PC-3 (cell line): ENCODE data around the gene PRR36. TPM values are rescaled to one million over a fixed set of nuclear protein-coding genes. Genes with fewer than 3 reads are reported as not detected.

Experiments used
- ATAC-seq: fragments of 200-7000 bp; cut with Tn5 transposase; 2 replicates; pipeline ENCODE4 v1.9.1; 2020; ENCODE audit warnings: mild to moderate bottlenecking, moderate library complexity
- BruUV-seq: library from RNA; stranded (reverse); fragments of 400-500 nt; replicated peaks from 2 replicates; lab custom pipeline; 2021; lab: Mats Ljungman, UMichigan
- CTCF ChIA-PET: fragments of 300-600 bp; sonication (Branson Sonifier 250); formaldehyde crosslinking; loops from one replicate; lab custom pipeline; 2022; ENCODE audit warnings: antibody characterized with exemption; lab: Charles Lee
- POLR2A ChIA-PET: fragments of 300-600 bp; sonication (Branson Sonifier 250); formaldehyde crosslinking; loops from one replicate; lab custom pipeline; 2022; ENCODE audit warnings: antibody characterized with exemption; ENCODE audit not compliant: unreplicated experiment; lab: Charles Lee
- DNase-seq: peaks from one replicate; pipeline ENCODE4 v3.0.0-alpha.2; 2015
- H2AFZ ChIP-seq: fragments of 300-600 bp; sonication (generic); 2 replicates; pipeline ENCODE4 v1.6.0; 2016; ENCODE audit warnings: antibody characterized with exemption, low read length
- H3F3A ChIP-seq: fragments of 300-600 bp; sonication (generic); one replicate; pipeline ENCODE4 v1.6.0; 2017; ENCODE audit warnings: antibody characterized with exemption, low read length, control low read depth, mild to moderate bottlenecking; ENCODE audit not compliant: unreplicated experiment
- H3K27ac ChIP-seq: fragments of 300-600 bp; sonication (generic); 2 replicates; pipeline ENCODE4 v1.5.1; 2016; ENCODE audit warnings: mild to moderate bottlenecking, low read length
- H3K27me3 ChIP-seq: fragments of 300-600 bp; sonication (generic); 2 replicates; pipeline ENCODE4 v1.6.1; 2016; ENCODE audit warnings: low read length, mixed read lengths
- H3K36me3 ChIP-seq: fragments of 300-600 bp; sonication (generic); 2 replicates; pipeline ENCODE4 v1.6.1; 2016; ENCODE audit warnings: low read depth, mixed run types, low read length, mixed read lengths
- H3K4me1 ChIP-seq: fragments of 300-600 bp; sonication (generic); 2 replicates; pipeline ENCODE4 v1.5.1; 2016; ENCODE audit warnings: low read length; ENCODE audit not compliant: insufficient read depth
- H3K4me2 ChIP-seq: fragments of 300-600 bp; sonication (generic); 2 replicates; pipeline ENCODE4 v1.6.0; 2016; ENCODE audit warnings: low read length
- H3K4me3 ChIP-seq: fragments of 300-600 bp; sonication (generic); 2 replicates; pipeline ENCODE4 v1.5.1; 2016; ENCODE audit warnings: mild to moderate bottlenecking, low read length, mixed read lengths
- H3K79me2 ChIP-seq: fragments of 300-600 bp; sonication (generic); 2 replicates; pipeline ENCODE4 v1.6.1; 2017; ENCODE audit warnings: low read length, mixed read lengths
- H3K9ac ChIP-seq: fragments of 300-600 bp; sonication (generic); 2 replicates; pipeline ENCODE4 v1.6.0; 2016; ENCODE audit warnings: mild to moderate bottlenecking, low read length
- H3K9me2 ChIP-seq: fragments of 300-600 bp; sonication (generic); replicated peaks from 2 replicates; pipeline ENCODE4 v1.6.1; 2016; ENCODE audit warnings: mixed run types, low read length, mixed read lengths
- H3K9me3 ChIP-seq: fragments of 300-600 bp; sonication (generic); 2 replicates; pipeline ENCODE4 v1.6.1; 2016; ENCODE audit warnings: low read length, mixed read lengths
- H4K20me1 ChIP-seq: fragments of 300-600 bp; sonication (generic); 2 replicates; pipeline ENCODE4 v1.6.1; 2016; ENCODE audit warnings: low read length, mixed read lengths
- EZH2 ChIP-seq: fragments of 300-600 bp; sonication (generic); IDR thresholded peaks from one replicate; pipeline ENCODE4 v1.6.1; 2017; ENCODE audit warnings: antibody characterized with exemption, mild to moderate bottlenecking, low read length; ENCODE audit not compliant: unreplicated experiment
- EZH2phosphoT487 ChIP-seq: fragments of 300-600 bp; sonication (generic); IDR thresholded peaks from 2 replicates; pipeline ENCODE4 v1.6.1; 2018; ENCODE audit warnings: mild to moderate bottlenecking, antibody characterized with exemption, low read length, borderline replicate concordance
- intact Hi-C: fragments of 100-400 bp; cut with micrococcal nuclease; formaldehyde crosslinking; loops from 2 replicates; pipeline ENCODE4 v1.9.0; 2023
- total RNA-seq: library from RNA; depleted of rRNA; stranded (reverse); fragments of >200 nt; gene quantifications from 2 replicates; pipeline ENCODE4 v1.2.3, GENCODE V29; 2014
- TF ChIP-seq, protein P1 (sequence below): fragments of 300-600 bp; sonication (generic); conservative IDR thresholded peaks from 2 replicates; pipeline ENCODE4 v1.5.1; 2017; ENCODE audit warnings: antibody characterized with exemption, low read depth, mild to moderate bottlenecking, low read length

The PRR36 gene
- total RNA-seq, 1 experiment from 2014 or later = 2.5 TPM

DNA sequence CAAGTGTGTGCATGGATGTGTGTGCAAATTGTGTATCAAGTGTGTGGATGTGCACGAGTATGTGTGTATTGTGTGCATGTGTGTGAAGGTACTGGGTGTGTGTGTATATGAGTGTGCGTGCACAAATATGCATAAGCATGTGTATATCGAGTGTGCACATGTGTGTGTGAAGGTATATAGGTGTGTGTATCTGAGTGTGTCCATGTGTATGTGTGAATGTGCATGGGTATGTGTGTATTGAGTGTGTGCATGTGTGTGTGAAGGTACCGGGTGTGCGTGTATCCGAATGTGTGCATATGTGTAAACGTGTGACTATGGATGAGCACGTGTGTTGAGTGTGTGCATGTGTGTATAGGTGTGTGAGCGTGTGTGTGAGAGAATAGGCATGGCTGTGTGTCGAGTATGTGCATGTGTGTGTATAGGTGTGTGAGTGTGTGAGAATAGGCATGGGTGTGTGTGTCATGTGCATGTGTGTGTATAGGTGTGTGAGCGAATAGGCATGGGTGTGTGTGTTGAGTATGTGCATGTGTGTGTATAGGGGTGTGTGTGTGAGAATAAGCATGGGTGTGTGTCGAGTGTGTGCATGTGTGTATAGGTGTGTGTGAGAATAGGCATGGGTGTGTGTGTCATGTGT is 31.4 kb downstream of the PRR36 start:
- H3K9me2 ChIP-seq = no peaks in the 10 kb centered on the region
- ChIA-PET CTCF (no interaction called here), POLR2A (no interaction called here)
- no peaks in the 10 kb centered on the region for H3F3A ChIP-seq
- BruUV-seq = no TSS peak
- H3K79me2 ChIP-seq = 0 out of 2 replicates have a peak, but pooled peaks cover 2% of the 10 kb centered on the region
- TF ChIP-seq EZH2phosphoT487 (no peak), EZH2 (no peak)
- TF ChIP-seq, protein P1, sequence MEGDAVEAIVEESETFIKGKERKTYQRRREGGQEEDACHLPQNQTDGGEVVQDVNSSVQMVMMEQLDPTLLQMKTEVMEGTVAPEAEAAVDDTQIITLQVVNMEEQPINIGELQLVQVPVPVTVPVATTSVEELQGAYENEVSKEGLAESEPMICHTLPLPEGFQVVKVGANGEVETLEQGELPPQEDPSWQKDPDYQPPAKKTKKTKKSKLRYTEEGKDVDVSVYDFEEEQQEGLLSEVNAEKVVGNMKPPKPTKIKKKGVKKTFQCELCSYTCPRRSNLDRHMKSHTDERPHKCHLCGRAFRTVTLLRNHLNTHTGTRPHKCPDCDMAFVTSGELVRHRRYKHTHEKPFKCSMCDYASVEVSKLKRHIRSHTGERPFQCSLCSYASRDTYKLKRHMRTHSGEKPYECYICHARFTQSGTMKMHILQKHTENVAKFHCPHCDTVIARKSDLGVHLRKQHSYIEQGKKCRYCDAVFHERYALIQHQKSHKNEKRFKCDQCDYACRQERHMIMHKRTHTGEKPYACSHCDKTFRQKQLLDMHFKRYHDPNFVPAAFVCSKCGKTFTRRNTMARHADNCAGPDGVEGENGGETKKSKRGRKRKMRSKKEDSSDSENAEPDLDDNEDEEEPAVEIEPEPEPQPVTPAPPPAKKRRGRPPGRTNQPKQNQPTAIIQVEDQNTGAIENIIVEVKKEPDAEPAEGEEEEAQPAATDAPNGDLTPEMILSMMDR = no peak
- no peaks in the 10 kb centered on the region for H3K36me3 ChIP-seq
- H3K4me3 ChIP-seq = no peak overlapping the region
- H3K4me1 ChIP-seq = peaks cover 8% of the 10 kb centered on the region
- H3K9me3 ChIP-seq = no peaks in the 10 kb centered on the region
- DNase-seq (no peak), ATAC-seq (no peak)
- H3K4me2 ChIP-seq = no peak overlapping the region
- H2AFZ ChIP-seq = no peak overlapping the region
- no peaks in the 10 kb centered on the region for H3K27me3 ChIP-seq
- H3K27ac ChIP-seq = no peak overlapping the region
- intact Hi-C loops = no loop called here
- no peaks in the 10 kb centered on the region for H4K20me1 ChIP-seq
- H3K9ac ChIP-seq = no peak overlapping the region

DNA sequence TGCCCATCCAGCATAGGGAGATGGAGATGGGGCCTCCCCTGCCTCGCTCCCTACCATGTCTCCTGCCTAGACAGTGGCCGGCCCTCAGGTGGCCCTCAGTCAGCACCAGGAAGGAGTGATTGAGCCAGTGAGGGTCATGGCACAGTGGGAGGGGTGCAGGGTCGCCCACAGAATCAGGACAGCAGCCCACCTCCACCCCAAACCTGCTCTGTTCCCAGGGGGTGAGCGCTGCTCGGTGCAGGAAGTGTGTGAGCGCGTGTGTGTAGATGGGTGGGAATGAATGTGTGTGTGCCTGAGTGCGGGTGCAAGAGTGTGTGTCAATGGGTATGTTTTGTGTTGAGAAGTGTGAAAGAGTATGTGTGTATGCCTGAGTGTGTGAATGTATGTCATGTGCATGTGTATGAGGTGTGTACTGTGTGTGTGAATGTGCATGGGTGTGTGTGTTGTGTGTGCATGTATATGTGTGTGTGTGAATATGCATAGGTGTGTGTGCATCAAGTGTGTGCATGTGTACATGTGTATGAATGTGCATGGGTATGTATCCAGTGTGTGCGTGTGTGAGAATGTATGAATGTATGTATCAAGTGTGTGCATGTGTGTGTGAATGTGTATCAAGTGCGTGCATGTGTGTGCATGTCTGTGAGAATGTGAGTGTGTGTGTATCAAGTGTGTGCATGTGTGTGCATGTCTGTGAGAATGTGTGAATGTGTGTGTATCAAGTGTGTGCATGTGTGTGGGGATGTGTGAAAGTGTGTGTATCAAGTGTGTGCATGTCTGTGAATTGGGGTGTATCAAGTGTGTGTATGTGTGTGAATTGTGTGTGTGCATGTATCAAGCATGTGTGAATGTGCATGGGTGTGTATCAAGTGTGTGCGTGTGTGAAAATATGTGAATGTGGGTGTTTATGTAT is 32.2 kb downstream of the PRR36 start:
- Histone ChIP-seq H3K9me3 (no peaks in the 10 kb centered on the region), H3F3A (no peaks in the 10 kb centered on the region), H2AFZ (no peak overlapping the region), H3K27me3 (no peaks in the 10 kb centered on the region), H3K4me3 (no peak overlapping the region), H3K9me2 (no peaks in the 10 kb centered on the region), H3K9ac (no peak overlapping the region), H3K27ac (no peak overlapping the region), H3K36me3 (no peaks in the 10 kb centered on the region), H3K4me1 (peaks cover 14% of the 10 kb centered on the region), H3K79me2 (0 out of 2 replicates have a peak, but pooled peaks cover 2% of the 10 kb centered on the region), H3K4me2 (no peak overlapping the region), H4K20me1 (no peaks in the 10 kb centered on the region)
- intact Hi-C loops = no loop called here
- no TSS peak for BruUV-seq
- TF ChIP-seq EZH2 = no peak
- TF ChIP-seq, protein P1 = no peak
- ATAC-seq = no peak
- ChIA-PET CTCF (no interaction called here), POLR2A (no interaction called here)
- no peak for DNase-seq

DNA sequence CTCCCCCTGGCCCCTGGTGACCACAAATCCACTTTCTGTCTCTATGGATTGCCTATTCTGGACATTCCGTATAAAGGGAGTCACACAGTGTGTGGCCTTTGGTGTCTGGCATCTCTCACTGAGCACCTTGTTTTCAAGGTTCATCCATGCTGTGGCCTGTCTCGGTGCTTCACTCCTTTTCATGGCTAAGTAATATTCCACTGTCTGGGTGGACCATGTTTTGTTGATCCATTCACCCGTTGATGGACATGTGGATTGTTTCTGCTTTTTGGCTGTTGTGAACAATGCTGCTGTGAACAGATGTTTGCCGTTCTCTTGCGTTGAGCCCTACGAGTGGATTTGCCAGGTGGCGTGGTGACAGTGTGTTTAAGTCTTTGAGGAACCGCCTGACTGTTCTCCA is 33.6 kb downstream of the PRR36 start:
- H3K4me1 ChIP-seq = peaks cover 14% of the 10 kb centered on the region
- H3F3A ChIP-seq = no peaks in the 10 kb centered on the region
- intact Hi-C loops = no loop called here
- peaks cover 9% of the 10 kb centered on the region for H3K79me2 ChIP-seq
- H3K27ac ChIP-seq = no peak overlapping the region
- no peaks in the 10 kb centered on the region for H3K27me3 ChIP-seq
- TF ChIP-seq EZH2phosphoT487 (no peak), EZH2 (no peak)
- TF ChIP-seq, protein P1 = no peak
- POLR2A ChIA-PET = no interaction called here
- CTCF ChIA-PET = no interaction called here
- BruUV-seq = no TSS peak
- no peak for DNase-seq
- no peak overlapping the region for H3K4me2 ChIP-seq
- H3K4me3 ChIP-seq = no peak overlapping the region
- no peak overlapping the region for H3K9ac ChIP-seq
- no peaks in the 10 kb centered on the region for H4K20me1 ChIP-seq
- no peaks in the 10 kb centered on the region for H3K9me2 ChIP-seq
- no peaks in the 10 kb centered on the region for H3K36me3 ChIP-seq
- no peaks in the 10 kb centered on the region for H3K9me3 ChIP-seq
- H2AFZ ChIP-seq = no peak overlapping the region
- ATAC-seq = no peak
